ENCODE data around the gene FILIP1L.
A peak's percentile ranks its signal among the peaks of the same experiment; 100 is the strongest.

Gene FILIP1L

GRCh38 chr3:99803297-99803696 lies 311.0 kb downstream of the FILIP1L start:
- no peak for DNase-seq (ENCODE audit: low read depth, low spot score)

GRCh38 chr3:99799422-99799821 lies 314.9 kb downstream of the FILIP1L start:
- no peak for DNase-seq (ENCODE audit: low read depth, low spot score)

GRCh38 chr3:99795573-99795972 lies 318.7 kb downstream of the FILIP1L start:
- no peak for DNase-seq (ENCODE audit: low read depth, low spot score)

GRCh38 chr3:99794485-99794884 lies 319.8 kb downstream of the FILIP1L start:
- DNase-seq (ENCODE audit: low read depth, low spot score): no peak

- peak; percentile 38 for DNase-seq (ENCODE audit: low read depth, low spot score)
These were observed 325.1 kb downstream of the FILIP1L start for GRCh38 chr3:99789011-99789721.
